Liver (tissue), 9 donors: Measurements from ENCODE around the gene DUSP1. TPM values are rescaled to one million over a fixed set of nuclear protein-coding genes. Genes with fewer than 3 reads are reported as not detected.

Source experiments
- DNase-seq: peaks from one replicate; pipeline ENCODE4 v3.0.0-alpha.2; 2017; ENCODE audit warnings: low spot score
- H3K27ac ChIP-seq, 2 donors: one replicate each; pipeline ENCODE4 v1.7.0; 2013; ENCODE audit warnings: inconsistent platforms in 2 of 2, low read length in 2 of 2, control low read depth in 1 of 2, low read depth in 1 of 2, mild to moderate bottlenecking in 1 of 2
- H3K27me3 ChIP-seq, 4 donors: one replicate each; pipeline versions ENCODE4 v1.6.1 to v1.7.0; 2013; ENCODE audit warnings: low read length in 3 of 4, inconsistent platforms in 1 of 4, mild to moderate bottlenecking in 1 of 4, moderate library complexity in 1 of 4; ENCODE audit not compliant: control insufficient read depth in 4 of 4, insufficient read depth in 4 of 4
- H3K36me3 ChIP-seq, 4 donors: one replicate each; pipeline versions ENCODE4 v1.6.1 to v1.7.0; 2013; ENCODE audit warnings: low read length in 3 of 4, mild to moderate bottlenecking in 3 of 4, low read depth in 1 of 4, moderate library complexity in 1 of 4; ENCODE audit not compliant: control insufficient read depth in 4 of 4, insufficient read depth in 3 of 4
- H3K4me1 ChIP-seq, 4 donors: one replicate each; pipeline versions ENCODE4 v1.6.1 to v1.7.0; 2013; ENCODE audit warnings: low read length in 3 of 4, mild to moderate bottlenecking in 3 of 4, moderate library complexity in 1 of 4; ENCODE audit not compliant: control insufficient read depth in 4 of 4, insufficient read depth in 4 of 4
- H3K4me3 ChIP-seq, 3 donors: one replicate each; pipeline versions ENCODE4 v1.6.1 to v1.7.0; 2013; ENCODE audit warnings: low read length in 3 of 3, control low read depth in 1 of 3, low read depth in 1 of 3, mild to moderate bottlenecking in 1 of 3
- H3K9ac ChIP-seq, 2 donors: one replicate each; pipeline ENCODE4 v1.7.0; 2013; ENCODE audit warnings: low read length in 2 of 2, mild to moderate bottlenecking in 2 of 2, moderate library complexity in 2 of 2, control low read depth in 1 of 2, low read depth in 1 of 2
- H3K9me3 ChIP-seq, 4 donors: one replicate each; pipeline versions ENCODE4 v1.6.1 to v1.7.0; 2013; ENCODE audit warnings: low read length in 3 of 4; ENCODE audit not compliant: control insufficient read depth in 4 of 4
- ATF3 ChIP-seq: IDR thresholded peaks from 2 replicates; pipeline ENCODE4 v1.6.1; 2016; ENCODE audit warnings: antibody characterized with exemption
- CTCF ChIP-seq: fragments of 150-350 bp; IDR thresholded peaks from 2 replicates; pipeline ENCODE4 v1.5.1; 2017; ENCODE audit warnings: improper control_type of control experiment, low read depth, low read length; ENCODE audit not compliant: missing input control
- EGR1 ChIP-seq, 2 donors: IDR thresholded peaks; 2 replicates each; pipeline ENCODE4 v1.6.1; 2016 to 2018; ENCODE audit warnings: antibody characterized with exemption in 2 of 2, low read depth in 2 of 2
- FOXA1 ChIP-seq: IDR thresholded peaks from 2 replicates; pipeline ENCODE4 v1.6.1; 2016; ENCODE audit warnings: antibody characterized with exemption
- FOXA2 ChIP-seq: IDR thresholded peaks from 2 replicates; pipeline ENCODE4 v1.6.1; 2016; ENCODE audit warnings: antibody characterized with exemption
- GABPA ChIP-seq, 2 donors: IDR thresholded peaks in 1 of 2; conservative IDR thresholded peaks in 1 of 2; 2 replicates each; pipeline ENCODE4 v1.6.1; 2016; ENCODE audit warnings: antibody characterized with exemption in 2 of 2, mild to moderate bottlenecking in 1 of 2, moderate library complexity in 1 of 2
- HNF4A ChIP-seq, 2 donors: conservative IDR thresholded peaks; 2 replicates each; pipeline ENCODE4 v1.6.1; 2016; ENCODE audit warnings: antibody characterized with exemption in 2 of 2, mild to moderate bottlenecking in 2 of 2
- HNF4G ChIP-seq: IDR thresholded peaks from 2 replicates; pipeline ENCODE4 v1.6.1; 2016; ENCODE audit warnings: antibody characterized with exemption
- JUND ChIP-seq, 2 donors: IDR thresholded peaks; 2 replicates each; pipeline ENCODE4 v1.6.1; 2016; ENCODE audit warnings: antibody characterized with exemption in 2 of 2
- MAX ChIP-seq: IDR thresholded peaks from 2 replicates; pipeline ENCODE4 v1.6.1; 2016; ENCODE audit warnings: antibody characterized with exemption
- NR2F2 ChIP-seq: IDR thresholded peaks from 2 replicates; pipeline ENCODE4 v1.6.1; 2016; ENCODE audit warnings: antibody characterized with exemption
- RAD21 ChIP-seq, 2 donors: IDR thresholded peaks; 2 replicates each; pipeline ENCODE4 v1.6.1; 2016; ENCODE audit warnings: antibody characterized with exemption in 2 of 2, mild to moderate bottlenecking in 2 of 2
- REST ChIP-seq: IDR thresholded peaks from 2 replicates; pipeline ENCODE4 v1.6.1; 2016; ENCODE audit warnings: antibody characterized with exemption, mild to moderate bottlenecking
- RXRA ChIP-seq, 2 donors: IDR thresholded peaks; 2 replicates each; pipeline ENCODE4 v1.6.1; 2017 to 2018; ENCODE audit warnings: antibody characterized with exemption in 2 of 2, mild to moderate bottlenecking in 1 of 2
- SP1 ChIP-seq: IDR thresholded peaks from 2 replicates; pipeline ENCODE4 v1.6.1; 2018; ENCODE audit warnings: antibody characterized with exemption, mild to moderate bottlenecking
- TAF1 ChIP-seq: conservative IDR thresholded peaks from 2 replicates; pipeline ENCODE4 v1.6.1; 2016; ENCODE audit warnings: antibody characterized with exemption, mild to moderate bottlenecking
- YY1 ChIP-seq: IDR thresholded peaks from 2 replicates; pipeline ENCODE4 v1.6.1; 2016; ENCODE audit warnings: antibody characterized with exemption, mild to moderate bottlenecking
- ZBTB33 ChIP-seq: IDR thresholded peaks from 2 replicates; pipeline ENCODE4 v1.6.1; 2016; ENCODE audit warnings: antibody characterized with exemption
- WGBS: extraction: QIAGEN DNeasy Blood & Tissue Kit; methylation state at CpG from one replicate; pipeline ENCODE4 v1.1.7; 2013; 5-methylcytosine and 5-hydroxymethylcytosine counted together
- polyA plus RNA-seq, 2 donors: library from polyadenylated mRNA; stranded (reverse) in 1 of 2; unstranded in 1 of 2; fragments of 200-250 nt in 1 of 2; fragments of >200 nt in 1 of 2; fragmentation: Nextera tagmentation in 1 of 2; extraction: Ambion mirVana in 1 of 2; gene quantifications; one replicate each; pipeline versions ENCODE4 v1.2.1 to v1.2.3, GENCODE V29; 2013 to 2015
- total RNA-seq, 2 donors: library from RNA; depleted of rRNA; stranded (reverse); fragments of >200 nt; gene quantifications; one replicate each; pipeline ENCODE4 v1.2.3, GENCODE V29; 2014
- donor health status: healthy.
- donor health status: healthy.
- donor health status: healthy.
- donor health status: healthy.
- donor health status: healthy.

Gene DUSP1
- total and polyA plus RNA-seq, 4 donors, result 53.2 to 237 (median 110) TPM

- no peak for TF ChIP-seq RAD21 (IDR thresholded peaks at IDR 0.05)
Observed at GRCh38 chr5:172756764-172757393, 14.1 kb downstream of the DUSP1 start (continued).

GRCh38 chr5:172754596-172755356 lies 16.2 kb downstream of the DUSP1 start:
- no peaks in the 10 kb centered on the region for H3K27me3 ChIP-seq
- no peak for DNase-seq
- no peak overlapping the region for H3K27ac ChIP-seq
- TF ChIP-seq MAX (no peak), NR2F2 (no peak), SP1 (no peak), ATF3 (no peak), YY1 (no peak), RAD21 (IDR thresholded peaks at IDR 0.05) (no peak), REST (no peak), RXRA (IDR thresholded peaks at IDR 0.05) (no peak), GABPA (IDR thresholded peaks at IDR 0.05 in 1 of 2, conservative IDR thresholded peaks at IDR 0.05 in 1 of 2) (no peak), EGR1 (IDR thresholded peaks at IDR 0.05; ENCODE audit: low read depth in 2 of 2) (no peak), ZBTB33 (no peak), FOXA2 (no peak), HNF4A (conservative IDR thresholded peaks at IDR 0.05) (no peak), TAF1 (no peak), JUND (IDR thresholded peaks at IDR 0.05) (no peak), HNF4G (no peak), CTCF (no peak), FOXA1 (no peak)
- H3K4me1 ChIP-seq, result no peaks in the 10 kb centered on the region
- H3K4me3 ChIP-seq, result no peak overlapping the region
- 96% methylated on average over 6 of the region's 6 CpGs for WGBS
- H3K36me3 ChIP-seq, result no peaks in the 10 kb centered on the region
- no peaks in the 10 kb centered on the region for H3K9me3 ChIP-seq
- H3K9ac ChIP-seq, result no peak overlapping the region
